Measurements from ENCODE around the gene ZNF366. TPM values are rescaled to one million over a fixed set of nuclear protein-coding genes. Genes with fewer than 3 reads are reported as not detected.

The ZNF366 gene
- total RNA-seq, 1 experiment from 2014 or later = not detected

DNA sequence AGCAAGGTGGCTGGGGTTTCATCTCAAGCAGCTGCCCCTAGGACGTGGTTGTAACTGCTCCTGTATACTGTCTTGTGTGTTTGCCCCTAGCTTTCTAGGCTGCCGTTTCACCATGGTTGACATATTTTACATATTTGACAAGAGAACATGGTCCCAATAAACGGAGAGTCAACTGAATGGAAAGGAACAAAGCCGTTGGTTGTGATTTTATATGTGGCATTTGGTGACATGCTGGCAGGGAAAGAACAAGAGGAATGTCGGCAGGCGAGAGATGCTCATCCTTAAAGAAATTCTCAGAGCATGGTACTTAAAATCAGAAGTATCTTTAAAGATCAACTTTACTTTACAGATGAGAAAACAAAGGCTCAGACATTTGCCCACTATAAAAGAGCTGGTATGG lies 11.8 kb downstream of the ZNF366 start:
- no peak for DNase-seq (ENCODE audit: unreplicated experiment)
- Mint-ChIP-seq H3K4me1 (ENCODE audit: insufficient read depth, unreplicated experiment) (peaks cover 8% of the 10 kb centered on the region), H3K4me3 (ENCODE audit: unreplicated experiment) (no peak overlapping the region), H3K9me3 (ENCODE audit: unreplicated experiment) (no peaks in the 10 kb centered on the region), H3K27me3 (ENCODE audit: insufficient read depth, unreplicated experiment) (no peaks in the 10 kb centered on the region), H3K36me3 (ENCODE audit: insufficient read depth, unreplicated experiment) (no peaks in the 10 kb centered on the region), H3K27ac (ENCODE audit: low read depth, unreplicated experiment) (no peak overlapping the region)
- ChIA-PET CTCF (interaction anchor here (1.6 kb wide), 1 partner anchor 9 kb away, joined by 7 read pairs; no protein-coding TSS in a partner anchor), POLR2A (interaction anchor here (0.9 to 1.8 kb wide), 3 partner anchors 9 to 27 kb away, joined by 3 to 4 read pairs (median 3); no protein-coding TSS in a partner anchor)
- intact Hi-C loops (cut with micrococcal nuclease) = no loop called here
- TF ChIP-seq, protein P1, sequence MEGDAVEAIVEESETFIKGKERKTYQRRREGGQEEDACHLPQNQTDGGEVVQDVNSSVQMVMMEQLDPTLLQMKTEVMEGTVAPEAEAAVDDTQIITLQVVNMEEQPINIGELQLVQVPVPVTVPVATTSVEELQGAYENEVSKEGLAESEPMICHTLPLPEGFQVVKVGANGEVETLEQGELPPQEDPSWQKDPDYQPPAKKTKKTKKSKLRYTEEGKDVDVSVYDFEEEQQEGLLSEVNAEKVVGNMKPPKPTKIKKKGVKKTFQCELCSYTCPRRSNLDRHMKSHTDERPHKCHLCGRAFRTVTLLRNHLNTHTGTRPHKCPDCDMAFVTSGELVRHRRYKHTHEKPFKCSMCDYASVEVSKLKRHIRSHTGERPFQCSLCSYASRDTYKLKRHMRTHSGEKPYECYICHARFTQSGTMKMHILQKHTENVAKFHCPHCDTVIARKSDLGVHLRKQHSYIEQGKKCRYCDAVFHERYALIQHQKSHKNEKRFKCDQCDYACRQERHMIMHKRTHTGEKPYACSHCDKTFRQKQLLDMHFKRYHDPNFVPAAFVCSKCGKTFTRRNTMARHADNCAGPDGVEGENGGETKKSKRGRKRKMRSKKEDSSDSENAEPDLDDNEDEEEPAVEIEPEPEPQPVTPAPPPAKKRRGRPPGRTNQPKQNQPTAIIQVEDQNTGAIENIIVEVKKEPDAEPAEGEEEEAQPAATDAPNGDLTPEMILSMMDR (IDR thresholded peaks at IDR 0.05; ENCODE audit: unreplicated experiment) = no peak
- BruUV-seq (replicated peaks) = no TSS peak

- Mint-ChIP-seq H3K36me3 (ENCODE audit: insufficient read depth, unreplicated experiment) (no peaks in the 10 kb centered on the region), H3K4me3 (ENCODE audit: unreplicated experiment) (no peak overlapping the region), H3K27me3 (ENCODE audit: insufficient read depth, unreplicated experiment) (no peaks in the 10 kb centered on the region), H3K27ac (ENCODE audit: low read depth, unreplicated experiment) (no peak overlapping the region), H3K9me3 (ENCODE audit: unreplicated experiment) (no peaks in the 10 kb centered on the region), H3K4me1 (ENCODE audit: insufficient read depth, unreplicated experiment) (peaks cover 8% of the 10 kb centered on the region)
- ChIA-PET CTCF (interaction anchor here (0.6 to 1.6 kb wide), 5 partner anchors 10 to 129 kb away, joined by 3 to 7 read pairs (median 3); no protein-coding TSS in a partner anchor), POLR2A (interaction anchor here (0.7 to 1.8 kb wide), 5 partner anchors 9 to 939 kb away, joined by 3 to 4 read pairs (median 4); no protein-coding TSS in a partner anchor)
- no TSS peak for BruUV-seq (replicated peaks)
- intact Hi-C loops (cut with micrococcal nuclease) = no loop called here
- TF ChIP-seq, protein P1 (IDR thresholded peaks at IDR 0.05; ENCODE audit: unreplicated experiment) = no peak
- no peak for DNase-seq (ENCODE audit: unreplicated experiment)
Observed at GRCh38 chr5:72494623-72495124, 12.5 kb downstream of the ZNF366 start.

GRCh38 chr5:72489536-72489935 lies 17.7 kb downstream of the ZNF366 start:
- no TSS peak for BruUV-seq (replicated peaks)
- TF ChIP-seq, protein P1 (IDR thresholded peaks at IDR 0.05; ENCODE audit: unreplicated experiment) = no peak
- no peak for DNase-seq (ENCODE audit: unreplicated experiment)
- Mint-ChIP-seq H3K9me3 (ENCODE audit: unreplicated experiment) (no peaks in the 10 kb centered on the region), H3K36me3 (ENCODE audit: insufficient read depth, unreplicated experiment) (no peaks in the 10 kb centered on the region), H3K4me3 (ENCODE audit: unreplicated experiment) (no peak overlapping the region), H3K27ac (ENCODE audit: low read depth, unreplicated experiment) (no peak overlapping the region), H3K27me3 (ENCODE audit: insufficient read depth, unreplicated experiment) (no peaks in the 10 kb centered on the region), H3K4me1 (ENCODE audit: insufficient read depth, unreplicated experiment) (peaks cover 27% of the 10 kb centered on the region)
- POLR2A ChIA-PET = interaction anchor here (1.0 to 1.1 kb wide), 2 partner anchors 22 to 23 kb away, joined by 4 read pairs; no protein-coding TSS in a partner anchor
- intact Hi-C loops (cut with micrococcal nuclease) = no loop called here
- CTCF ChIA-PET = interaction anchor here (0.6 to 2.3 kb wide), 6 partner anchors 25 to 360 kb away, joined by 3 to 6 read pairs (median 4); no protein-coding TSS in a partner anchor

- Mint-ChIP-seq H3K27me3 (ENCODE audit: insufficient read depth, unreplicated experiment) (no peaks in the 10 kb centered on the region), H3K9me3 (ENCODE audit: unreplicated experiment) (no peaks in the 10 kb centered on the region), H3K4me3 (ENCODE audit: unreplicated experiment) (no peak overlapping the region), H3K4me1 (ENCODE audit: insufficient read depth, unreplicated experiment) (peaks cover 27% of the 10 kb centered on the region), H3K36me3 (ENCODE audit: insufficient read depth, unreplicated experiment) (no peaks in the 10 kb centered on the region), H3K27ac (ENCODE audit: low read depth, unreplicated experiment) (no peak overlapping the region)
- CTCF ChIA-PET = interaction anchor here (2.3 kb wide), 1 partner anchor 35 kb away, joined by 6 read pairs; no protein-coding TSS in a partner anchor
- intact Hi-C loops (cut with micrococcal nuclease) = no loop called here
- POLR2A ChIA-PET = interaction anchor here (1.3 to 1.6 kb wide), 2 partner anchors 15 to 18 kb away, joined by 3 to 5 read pairs; partner anchors contain the start of gene ZNF366
- DNase-seq (ENCODE audit: unreplicated experiment) = no peak
- TF ChIP-seq, protein P1 (IDR thresholded peaks at IDR 0.05; ENCODE audit: unreplicated experiment) = no peak
- no TSS peak for BruUV-seq (replicated peaks)
Observed at GRCh38 chr5:72488756-72489155, 18.5 kb downstream of the ZNF366 start.
